ENCODE measurements around the gene TFF2.

- TF ChIP-seq TAF1 (IDR thresholded peaks at IDR 0.05; ENCODE audit: low read depth) (no peak), ZBTB7A (IDR thresholded peaks at IDR 0.05; ENCODE audit: low read depth) (no peak), MAX (IDR thresholded peaks at IDR 0.05) (no peak), USF1 (IDR thresholded peaks at IDR 0.05) (no peak), EP300 (IDR thresholded peaks at IDR 0.05; ENCODE audit: borderline replicate concordance) (no peak), REST (IDR thresholded peaks at IDR 0.05; ENCODE audit: low read depth) (no peak), RAD21 (IDR thresholded peaks at IDR 0.05; ENCODE audit: low read depth) (no peak), YY1 (IDR thresholded peaks at IDR 0.05; ENCODE audit: low read depth) (no peak), TEAD4 (IDR thresholded peaks at IDR 0.05) (no peak), CREB1 (IDR thresholded peaks at IDR 0.05; ENCODE audit: low read depth) (no peak), FOXM1 (IDR thresholded peaks at IDR 0.05; ENCODE audit: borderline replicate concordance, low read depth) (no peak)
Observed at GRCh38 chr21:42306366-42307035, 44.3 kb downstream of the TFF2 start.

Measured in Ishikawa (cell line).